HG02610 (cell line): ENCODE measurements around the gene UBE2Z.
"Not testable (repeated sequence)": the region's sequence is repeated elsewhere in the genome, so short reads cannot be mapped to it uniquely, and the experiment has no call there.

Experiments used
- ATAC-seq: cut with Tn5 transposase; IDR thresholded peaks from one replicate; pipeline ENCODE4 v1.9.1; 2021; ENCODE audit warnings: mild to moderate bottlenecking, moderate library complexity; ENCODE audit not compliant: unreplicated experiment

UBE2Z gene

GRCh38 chr17:48908047-48908843, at the start of gene UBE2Z:
UBE2Z (plus strand) TSS chr17:48908407; CDS start chr17:48908504, 97 bp downstream.
- peak; percentile 74 for ATAC-seq

GRCh38 chr17:48860034-48860433, 48.2 kb upstream of the UBE2Z start:
- ATAC-seq: no peak

DNA sequence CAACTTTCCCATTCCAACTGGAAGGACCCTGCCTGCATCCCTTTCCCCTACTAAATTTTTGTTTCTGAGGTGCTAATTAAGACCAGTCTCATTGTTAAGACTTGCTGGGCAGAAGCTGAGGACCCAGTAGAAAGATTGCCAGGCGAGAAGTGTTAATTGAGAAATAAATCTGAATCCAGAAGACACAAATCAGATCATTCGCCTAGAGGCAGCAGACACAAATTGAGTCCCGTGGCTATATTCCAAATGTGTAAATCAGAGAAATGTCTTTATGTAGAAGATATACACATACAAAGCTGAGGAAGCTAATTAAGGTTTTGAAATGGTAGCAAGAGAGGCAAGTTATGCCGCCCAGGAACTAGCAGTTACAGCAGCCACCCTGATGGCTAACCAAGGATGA, 47.8 kb upstream of the UBE2Z start:
- no peak for ATAC-seq

- ATAC-seq: no peak
These were observed 39.2 kb upstream of the UBE2Z start for GRCh38 chr17:48868916-48869500.

- no peak for ATAC-seq
These were observed 38.3 kb upstream of the UBE2Z start for GRCh38 chr17:48869821-48870318.

- ATAC-seq: no peak
These were observed 37.1 kb upstream of the UBE2Z start for GRCh38 chr17:48871035-48871550.

DNA sequence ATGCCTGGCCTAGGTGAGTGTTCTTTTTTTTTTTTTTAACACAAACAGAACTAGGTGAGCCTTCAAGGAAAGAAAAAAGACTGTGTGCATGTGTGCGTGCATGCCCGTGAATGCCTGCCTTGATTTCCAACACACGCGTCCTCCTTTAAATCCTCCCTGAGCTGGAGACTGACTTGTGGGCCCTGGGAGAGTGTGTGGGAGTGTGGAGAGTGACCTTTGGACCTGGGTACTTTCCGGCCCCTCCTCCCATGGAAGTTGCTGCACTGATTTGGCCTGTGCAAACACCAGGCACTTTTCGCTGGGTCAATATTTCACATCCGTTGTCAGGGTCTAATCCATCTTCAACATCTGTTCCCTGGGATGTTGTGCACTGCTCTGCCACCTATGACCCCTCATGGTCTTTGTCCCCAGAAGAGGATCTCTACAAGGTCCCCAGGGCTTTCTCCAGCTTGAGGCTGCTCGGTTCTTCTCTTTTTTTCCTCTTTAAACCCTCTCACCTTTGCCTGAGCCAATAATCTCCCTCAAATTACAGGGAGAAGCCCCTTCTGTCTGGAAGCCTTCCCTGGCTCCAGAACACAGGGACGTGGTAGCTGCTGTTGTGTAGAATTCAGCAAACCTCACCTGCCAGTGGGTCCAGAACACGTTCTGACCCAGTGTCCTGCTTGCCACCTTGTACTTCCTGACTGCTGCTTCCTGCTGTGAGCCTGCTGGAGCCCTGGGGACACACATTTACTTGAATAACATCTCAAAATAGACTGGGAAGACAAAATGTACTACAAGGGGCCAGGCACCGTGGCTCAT, 36.5 kb upstream of the UBE2Z start:
- ATAC-seq: no peak

DNA sequence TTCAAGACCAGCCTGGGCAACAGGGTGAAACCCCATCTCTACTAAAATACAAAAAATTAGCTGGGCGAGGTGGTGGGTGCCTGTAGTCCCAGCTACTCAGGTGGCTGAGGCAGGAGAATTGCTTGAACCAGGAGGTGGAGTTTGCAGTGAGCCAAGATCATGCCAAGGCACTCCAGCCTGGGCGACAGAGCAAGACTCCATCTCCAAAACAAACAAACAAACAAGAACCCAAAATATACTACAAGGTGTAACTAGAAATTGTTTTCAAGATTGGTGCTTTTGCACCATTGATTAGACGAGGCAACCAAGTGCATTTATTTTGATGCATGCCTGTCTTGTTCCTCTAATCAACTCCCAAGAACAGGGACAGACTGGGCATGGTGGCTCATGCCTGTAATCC, 35.8 kb upstream of the UBE2Z start:
- not testable (repeated sequence) for ATAC-seq

DNA sequence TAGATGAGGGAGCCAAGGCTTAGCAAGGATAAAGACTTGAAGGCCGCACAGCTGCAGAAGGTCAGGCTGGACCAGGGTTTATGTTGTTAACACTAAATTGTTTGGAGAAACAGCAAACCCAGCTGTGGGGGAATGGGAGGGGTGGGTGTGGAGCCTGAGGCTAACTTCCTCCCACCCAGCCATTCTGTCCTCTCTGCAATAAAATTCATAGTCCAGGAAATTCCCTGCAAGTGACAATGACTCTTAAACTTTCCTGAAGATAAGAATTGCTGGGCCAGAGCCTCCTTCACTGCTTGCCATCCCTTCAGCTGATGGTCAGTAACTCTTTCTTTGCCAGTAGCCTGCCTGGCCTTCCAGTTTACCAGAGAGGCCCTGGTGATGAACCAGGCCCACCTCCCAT, 35.0 kb upstream of the UBE2Z start:
- no peak for ATAC-seq

GRCh38 chr17:48873696-48874443, 34.3 kb upstream of the UBE2Z start:
- ATAC-seq: no peak

DNA sequence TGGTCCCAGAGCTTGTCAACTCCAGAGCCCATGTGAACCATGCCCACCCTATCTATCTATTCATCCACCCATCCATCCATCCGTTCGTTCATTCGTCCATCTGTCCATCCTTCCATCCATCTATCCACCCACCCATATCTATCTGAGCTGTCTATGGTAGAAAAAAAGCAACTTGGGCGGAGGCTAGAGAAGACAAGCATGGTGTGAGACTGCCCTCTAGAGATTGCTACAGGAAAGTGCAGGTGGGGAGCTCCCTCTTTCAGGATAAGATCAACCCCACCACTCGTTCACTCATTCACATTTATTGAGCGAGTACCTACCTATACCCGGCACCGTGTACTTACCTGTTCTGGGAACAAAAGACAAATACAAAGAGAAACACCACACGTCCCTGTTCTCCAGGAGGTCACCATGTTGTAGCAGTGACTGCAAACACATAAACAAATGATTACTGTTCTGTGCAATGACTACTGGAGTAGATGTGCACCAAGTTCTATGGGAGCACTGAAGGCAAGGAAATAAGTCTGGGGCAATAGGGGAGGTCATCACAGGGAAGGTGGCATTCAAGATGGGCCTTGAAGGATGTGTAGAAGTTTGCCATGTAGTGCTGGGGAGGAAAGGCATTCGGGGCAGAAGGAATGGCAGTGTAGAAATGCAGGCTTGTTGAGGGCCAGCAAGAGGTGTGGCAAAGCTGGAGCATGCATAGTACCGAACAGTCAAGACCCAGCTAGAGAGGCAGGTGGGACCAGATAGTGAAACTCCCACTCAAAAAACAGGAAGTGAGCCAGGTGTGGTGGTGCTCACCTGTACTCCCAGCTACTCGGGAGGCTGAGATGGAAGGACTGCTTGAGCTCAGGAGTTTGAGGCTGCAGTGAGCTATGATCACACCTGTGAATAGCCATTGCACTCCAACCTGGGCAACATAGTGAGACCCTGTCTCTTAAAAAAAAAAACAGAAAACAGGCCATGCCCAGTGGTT, 29.0 kb upstream of the UBE2Z start:
- ATAC-seq: peak; percentile 40

DNA sequence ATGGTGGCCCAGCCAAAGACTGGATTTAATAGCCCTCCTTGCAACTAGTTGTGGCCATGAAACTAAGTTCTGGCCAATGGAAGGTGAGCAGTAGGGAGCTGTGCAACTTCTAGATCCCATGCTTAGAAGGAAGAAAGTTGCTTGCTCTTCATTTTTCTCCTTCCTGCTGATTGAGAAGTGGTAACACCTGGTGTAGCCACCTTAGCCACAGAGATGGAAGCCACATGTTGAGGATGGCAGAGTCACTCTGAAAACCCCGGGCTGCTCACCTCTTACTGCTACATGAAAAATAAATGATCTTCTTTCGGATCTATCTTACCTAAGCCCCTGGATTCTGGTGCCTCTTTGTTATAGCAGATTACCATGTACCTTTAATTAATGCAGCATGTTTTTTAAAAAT, 25.9 kb upstream of the UBE2Z start:
- no peak for ATAC-seq

DNA sequence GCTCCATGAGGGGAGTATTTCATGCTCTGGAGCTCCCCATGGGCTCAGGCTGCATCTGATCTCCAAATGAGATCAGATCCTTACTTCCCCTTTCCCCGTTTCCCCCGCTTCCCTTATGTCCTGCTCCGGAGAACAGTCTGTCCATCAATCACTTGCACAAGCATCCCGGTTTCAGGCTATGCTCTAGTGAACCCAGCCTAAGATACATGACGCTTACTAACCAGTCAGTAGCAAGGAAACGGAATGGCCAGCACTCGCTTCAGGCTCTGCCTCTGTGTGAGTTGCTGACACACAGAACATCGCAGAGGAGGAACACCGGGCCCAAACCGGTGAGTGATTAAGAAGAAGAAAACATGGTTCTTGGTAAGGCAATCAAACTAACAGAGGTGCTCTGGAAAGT, 25.0 kb upstream of the UBE2Z start:
- no peak for ATAC-seq

DNA sequence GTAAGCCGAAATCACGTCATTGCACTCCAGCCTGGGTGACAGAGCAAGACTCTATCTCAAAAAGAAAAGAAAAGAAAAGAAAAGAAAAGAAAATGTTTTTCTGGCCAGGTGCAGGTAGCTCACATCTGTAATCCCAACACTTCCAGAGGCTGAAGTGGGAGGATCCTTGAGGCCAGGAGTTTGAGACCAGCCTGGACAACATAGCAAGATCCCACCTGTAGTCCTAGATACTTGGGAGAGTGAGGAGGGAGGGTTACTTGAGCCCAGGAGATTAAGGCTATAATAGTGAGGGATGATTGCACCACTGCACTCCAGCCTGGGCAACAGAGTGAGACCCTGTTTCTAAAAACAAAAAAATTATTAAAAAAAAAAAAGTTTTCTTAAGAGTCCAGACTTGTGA, 18.1 kb upstream of the UBE2Z start:
- ATAC-seq: no peak

DNA sequence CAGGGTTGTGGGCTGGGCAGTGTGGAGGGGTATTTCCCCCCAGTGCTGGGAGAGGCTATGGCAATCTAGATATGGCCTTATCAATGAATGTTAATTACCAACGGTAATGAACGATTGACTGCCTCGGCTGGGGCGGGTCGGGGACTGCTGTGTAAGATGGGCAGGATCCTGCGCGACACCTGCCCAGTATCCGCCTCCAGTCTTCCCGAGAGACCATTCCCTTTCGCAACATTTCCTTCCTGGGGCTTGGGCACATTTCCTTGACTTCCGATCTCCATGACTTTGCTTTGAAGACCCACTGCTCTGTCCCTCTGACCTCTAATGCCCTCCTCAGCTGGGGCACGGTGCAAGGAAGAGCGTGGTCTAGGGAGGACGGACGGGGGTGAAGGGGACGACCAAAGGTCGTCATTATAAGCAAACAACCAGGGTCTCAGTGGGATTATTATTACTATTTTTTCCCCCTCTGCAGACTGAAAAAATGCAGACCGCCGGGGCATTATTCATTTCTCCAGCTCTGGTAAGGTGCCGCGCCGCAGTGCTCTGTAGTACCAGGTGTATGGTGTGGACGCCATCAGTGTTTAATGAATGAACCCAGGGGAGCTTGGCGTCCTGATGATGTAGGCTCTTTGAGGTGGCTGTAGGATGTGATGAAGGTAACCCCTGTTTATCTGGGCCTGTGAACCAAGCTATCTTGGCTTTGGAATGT, 15.1 kb upstream of the UBE2Z start:
- no peak for ATAC-seq

GRCh38 chr17:48893646-48894508, 14.3 kb upstream of the UBE2Z start:
- ATAC-seq: no peak

- ATAC-seq: no peak
These were observed 13.3 kb upstream of the UBE2Z start for GRCh38 chr17:48894886-48895285.

DNA sequence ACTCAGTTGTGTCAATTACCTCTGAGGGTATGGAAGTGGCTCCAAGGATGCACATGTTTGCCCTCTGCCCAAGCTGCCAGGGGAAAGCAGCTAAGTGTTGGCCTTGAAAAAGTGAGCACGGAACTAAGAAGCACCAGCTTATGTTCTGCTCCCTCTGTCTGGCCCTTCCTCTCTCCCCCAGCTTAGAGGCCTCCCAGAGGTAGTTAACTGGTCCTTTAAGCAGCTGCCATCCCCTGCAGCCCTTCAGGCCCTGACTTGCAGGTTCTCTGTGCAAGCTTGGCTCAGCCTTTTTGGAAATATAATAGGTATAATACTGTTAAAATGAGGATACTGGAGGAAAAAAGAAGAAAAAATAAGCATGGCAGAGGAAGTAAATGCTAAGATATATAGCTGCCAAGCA, 7.0 kb upstream of the UBE2Z start:
- ATAC-seq: no peak
